Vagina (tissue), 2 donors: ENCODE measurements around the gene ADGRV1. TPM values are rescaled to one million over a fixed set of nuclear protein-coding genes. Genes with fewer than 3 reads are reported as not detected.

ENCODE experiments used
- DNase-seq, 2 donors: peaks; one replicate each; pipeline ENCODE4 v3.0.0-alpha.2; 2017; ENCODE audit errors: extremely low spot score in 2 of 2
- H3K27ac ChIP-seq: fragments of 200-600 bp; sonication (generic); one replicate; pipeline ENCODE4 v1.5.1; 2019
- H3K27me3 ChIP-seq: fragments of 200-600 bp; sonication (generic); one replicate; pipeline ENCODE4 v1.5.1; 2019
- H3K36me3 ChIP-seq, 2 donors: fragments of 200-600 bp; sonication (generic); one replicate each; pipeline ENCODE4 v1.5.1; 2017 to 2019
- H3K4me1 ChIP-seq: fragments of 200-600 bp; sonication (generic); one replicate; pipeline ENCODE4 v1.5.1; 2019
- H3K4me3 ChIP-seq, 2 donors: fragments of 200-600 bp; sonication (generic); 1 replicate in 1 of 2; 2 replicates in 1 of 2; pipeline ENCODE4 v1.5.1; 2016 to 2019
- H3K9me3 ChIP-seq: fragments of 200-600 bp; sonication (generic); one replicate; pipeline ENCODE4 v1.5.1; 2019
- POLR2A ChIP-seq, 2 donors: fragments of 450-650 bp; IDR thresholded peaks; one replicate each; pipeline ENCODE4 v1.6.1; 2017; ENCODE audit warnings: antibody characterized with exemption in 2 of 2, mild to moderate bottlenecking in 2 of 2, moderate library complexity in 2 of 2
- POLR2AphosphoS5 ChIP-seq, 2 donors: sonication (generic); formaldehyde crosslinking; IDR thresholded peaks; one replicate each; pipeline ENCODE4 v1.9.0; 2017; ENCODE audit warnings: antibody characterized with exemption in 2 of 2, mild to moderate bottlenecking in 2 of 2, low read depth in 1 of 2; ENCODE audit not compliant: insufficient read depth in 1 of 2
- intact Hi-C: fragments of 100-400 bp; cut with DNase I; formaldehyde crosslinking; loops from one replicate; pipeline ENCODE4 v1.15.1; 2023
- total RNA-seq: library from RNA; depleted of rRNA; stranded (reverse); fragments of >200 nt; gene quantifications from one replicate; pipeline ENCODE4 v1.2.3, GENCODE V29; 2016
- TF ChIP-seq, protein P1 (sequence below), 3 experiments: fragments of 450-650 bp in 2 of 3; fragments of 200-600 bp in 1 of 3; sonication (generic) in 1 of 3; IDR thresholded peaks; one replicate each; pipeline ENCODE4 v1.5.1; 2017 to 2019; ENCODE audit warnings: antibody characterized with exemption in 3 of 3, mild to moderate bottlenecking in 2 of 3, moderate library complexity in 2 of 3

The ADGRV1 gene
- total RNA-seq, 1 donor from 2014 or later: 10.6 TPM

- no peak overlapping the region for H3K27ac ChIP-seq
- H3K9me3 ChIP-seq: no peaks in the 10 kb centered on the region
- H3K4me3 ChIP-seq: no peak overlapping the region
- H3K36me3 ChIP-seq: no peaks in the 10 kb centered on the region
- no peaks in the 10 kb centered on the region for H3K27me3 ChIP-seq
- intact Hi-C loops: loop anchor here (10.0 kb wide), 1 partner anchor 542 kb away; no protein-coding TSS in a partner anchor
- TF ChIP-seq POLR2AphosphoS5 (IDR thresholded peaks at IDR 0.05; ENCODE audit: insufficient read depth in 1 of 2, low read depth in 1 of 2) (peak in 1 of 2 donors; percentile 18), POLR2A (IDR thresholded peaks at IDR 0.05) (no peak)
- TF ChIP-seq, protein P1, sequence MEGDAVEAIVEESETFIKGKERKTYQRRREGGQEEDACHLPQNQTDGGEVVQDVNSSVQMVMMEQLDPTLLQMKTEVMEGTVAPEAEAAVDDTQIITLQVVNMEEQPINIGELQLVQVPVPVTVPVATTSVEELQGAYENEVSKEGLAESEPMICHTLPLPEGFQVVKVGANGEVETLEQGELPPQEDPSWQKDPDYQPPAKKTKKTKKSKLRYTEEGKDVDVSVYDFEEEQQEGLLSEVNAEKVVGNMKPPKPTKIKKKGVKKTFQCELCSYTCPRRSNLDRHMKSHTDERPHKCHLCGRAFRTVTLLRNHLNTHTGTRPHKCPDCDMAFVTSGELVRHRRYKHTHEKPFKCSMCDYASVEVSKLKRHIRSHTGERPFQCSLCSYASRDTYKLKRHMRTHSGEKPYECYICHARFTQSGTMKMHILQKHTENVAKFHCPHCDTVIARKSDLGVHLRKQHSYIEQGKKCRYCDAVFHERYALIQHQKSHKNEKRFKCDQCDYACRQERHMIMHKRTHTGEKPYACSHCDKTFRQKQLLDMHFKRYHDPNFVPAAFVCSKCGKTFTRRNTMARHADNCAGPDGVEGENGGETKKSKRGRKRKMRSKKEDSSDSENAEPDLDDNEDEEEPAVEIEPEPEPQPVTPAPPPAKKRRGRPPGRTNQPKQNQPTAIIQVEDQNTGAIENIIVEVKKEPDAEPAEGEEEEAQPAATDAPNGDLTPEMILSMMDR (IDR thresholded peaks at IDR 0.05): no peak
- no peak for DNase-seq
- peaks cover 14% of the 10 kb centered on the region for H3K4me1 ChIP-seq
These were observed 314.5 kb downstream of the ADGRV1 start for GRCh38 chr5:90873033-90873517.

- Histone ChIP-seq H3K9me3 (no peaks in the 10 kb centered on the region), H3K36me3 (no peaks in the 10 kb centered on the region), H3K27me3 (no peaks in the 10 kb centered on the region), H3K27ac (no peak overlapping the region), H3K4me1 (peaks cover 14% of the 10 kb centered on the region), H3K4me3 (no peak overlapping the region)
- no peak for TF ChIP-seq POLR2AphosphoS5 (IDR thresholded peaks at IDR 0.05; ENCODE audit: insufficient read depth in 1 of 2, low read depth in 1 of 2)
- TF ChIP-seq, protein P1 (IDR thresholded peaks at IDR 0.05): no peak
- no peak for TF ChIP-seq POLR2A (IDR thresholded peaks at IDR 0.05)
- intact Hi-C loops: loop anchor here (10.0 kb wide), 1 partner anchor 541 kb away; no protein-coding TSS in a partner anchor
- no peak for DNase-seq
These were observed 315.5 kb downstream of the ADGRV1 start for GRCh38 chr5:90874066-90874465.

- H3K27ac ChIP-seq: no peak overlapping the region
- DNase-seq: no peak
- H3K4me1 ChIP-seq: peaks cover 14% of the 10 kb centered on the region
- no peaks in the 10 kb centered on the region for H3K9me3 ChIP-seq
- no peaks in the 10 kb centered on the region for H3K27me3 ChIP-seq
- intact Hi-C loops: loop anchor here (10.0 kb wide), 1 partner anchor 539 kb away; no protein-coding TSS in a partner anchor
- TF ChIP-seq POLR2AphosphoS5 (IDR thresholded peaks at IDR 0.05; ENCODE audit: insufficient read depth in 1 of 2, low read depth in 1 of 2): no peak
- TF ChIP-seq, protein P1 (IDR thresholded peaks at IDR 0.05): no peak
- no peak for TF ChIP-seq POLR2A (IDR thresholded peaks at IDR 0.05)
- H3K4me3 ChIP-seq: no peak overlapping the region
- no peaks in the 10 kb centered on the region for H3K36me3 ChIP-seq
These were observed 316.9 kb downstream of the ADGRV1 start for GRCh38 chr5:90875456-90875855.

- intact Hi-C loops: loop anchor here (10.0 kb wide), 1 partner anchor 538 kb away; no protein-coding TSS in a partner anchor
- no peak for DNase-seq
- no peaks in the 10 kb centered on the region for H3K9me3 ChIP-seq
- H3K27ac ChIP-seq: no peak overlapping the region
- peaks cover 11% of the 10 kb centered on the region for H3K4me1 ChIP-seq
- no peaks in the 10 kb centered on the region for H3K36me3 ChIP-seq
- TF ChIP-seq POLR2A (IDR thresholded peaks at IDR 0.05): no peak
- TF ChIP-seq, protein P1 (IDR thresholded peaks at IDR 0.05): no peak
- TF ChIP-seq POLR2AphosphoS5 (IDR thresholded peaks at IDR 0.05; ENCODE audit: insufficient read depth in 1 of 2, low read depth in 1 of 2): no peak
- H3K4me3 ChIP-seq: no peak overlapping the region
- no peaks in the 10 kb centered on the region for H3K27me3 ChIP-seq
These were observed 317.8 kb downstream of the ADGRV1 start for GRCh38 chr5:90876366-90876765.

DNA sequence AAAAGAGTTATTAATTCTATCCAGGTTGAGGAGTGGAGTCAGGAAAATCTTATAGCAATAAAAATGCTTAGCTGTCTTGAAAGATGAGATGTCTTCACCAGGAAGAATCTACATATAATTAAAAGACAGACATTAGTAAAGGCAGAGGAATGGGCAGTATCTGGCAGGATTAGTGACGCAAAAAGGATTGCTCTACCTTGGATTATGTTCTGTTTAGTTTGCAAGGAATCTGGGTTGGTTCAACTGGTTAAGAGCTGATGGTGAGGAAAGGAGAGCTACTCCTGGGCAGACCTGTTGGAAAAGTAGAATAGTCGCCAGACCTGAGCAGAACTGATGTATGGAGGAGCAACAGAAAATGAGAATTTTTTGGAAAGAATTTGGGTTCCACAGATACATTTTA, 318.5 kb downstream of the ADGRV1 start:
- H3K27ac ChIP-seq: no peak overlapping the region
- intact Hi-C loops: loop anchor here (10.0 kb wide), 1 partner anchor 538 kb away; no protein-coding TSS in a partner anchor

More for the DNA sequence above, 318.5 kb downstream of the ADGRV1 start:
- Histone ChIP-seq H3K36me3 (no peaks in the 10 kb centered on the region), H3K9me3 (no peaks in the 10 kb centered on the region), H3K4me3 (no peak overlapping the region), H3K27me3 (no peaks in the 10 kb centered on the region), H3K4me1 (peaks cover 4% of the 10 kb centered on the region)
- TF ChIP-seq POLR2A (IDR thresholded peaks at IDR 0.05) (no peak), POLR2AphosphoS5 (IDR thresholded peaks at IDR 0.05; ENCODE audit: insufficient read depth in 1 of 2, low read depth in 1 of 2) (no peak)
- TF ChIP-seq, protein P1 (IDR thresholded peaks at IDR 0.05): no peak
- DNase-seq: no peak
